Ishikawa (cell line): Measurements from ENCODE around the gene AGBL2.

Experiments used
- CEBPB ChIP-seq: IDR thresholded peaks from 2 replicates; pipeline ENCODE4 v1.6.1; 2012
- CREB1 ChIP-seq: IDR thresholded peaks from 2 replicates; pipeline ENCODE4 v1.6.1; 2012; ENCODE audit warnings: low read depth
- EGR1 ChIP-seq: IDR thresholded peaks from 2 replicates; pipeline ENCODE4 v1.6.1; 2012
- EP300 ChIP-seq: IDR thresholded peaks from 2 replicates; pipeline ENCODE4 v1.6.1; 2012; ENCODE audit warnings: borderline replicate concordance
- RAD21 ChIP-seq: IDR thresholded peaks from 2 replicates; pipeline ENCODE4 v1.6.1; 2012; ENCODE audit warnings: low read depth
- REST ChIP-seq: IDR thresholded peaks from 2 replicates; pipeline ENCODE4 v1.6.1; 2012; ENCODE audit warnings: low read depth, mild to moderate bottlenecking
- TAF1 ChIP-seq: IDR thresholded peaks from 2 replicates; pipeline ENCODE4 v1.6.1; 2012; ENCODE audit warnings: low read depth, mild to moderate bottlenecking
- TCF12 ChIP-seq: IDR thresholded peaks from 2 replicates; pipeline ENCODE4 v1.6.1; 2012; ENCODE audit warnings: low read depth
- TEAD4 ChIP-seq: IDR thresholded peaks from 2 replicates; pipeline ENCODE4 v1.6.1; 2012
- YY1 ChIP-seq: IDR thresholded peaks from 2 replicates; pipeline ENCODE4 v1.6.1; 2012; ENCODE audit warnings: low read depth
- TF ChIP-seq, protein P1 (sequence below): IDR thresholded peaks from 2 replicates; pipeline ENCODE4 v1.6.1; 2012
- TF ChIP-seq, protein P2 (sequence below): IDR thresholded peaks from 2 replicates; pipeline ENCODE4 v1.6.1; 2012

DNA sequence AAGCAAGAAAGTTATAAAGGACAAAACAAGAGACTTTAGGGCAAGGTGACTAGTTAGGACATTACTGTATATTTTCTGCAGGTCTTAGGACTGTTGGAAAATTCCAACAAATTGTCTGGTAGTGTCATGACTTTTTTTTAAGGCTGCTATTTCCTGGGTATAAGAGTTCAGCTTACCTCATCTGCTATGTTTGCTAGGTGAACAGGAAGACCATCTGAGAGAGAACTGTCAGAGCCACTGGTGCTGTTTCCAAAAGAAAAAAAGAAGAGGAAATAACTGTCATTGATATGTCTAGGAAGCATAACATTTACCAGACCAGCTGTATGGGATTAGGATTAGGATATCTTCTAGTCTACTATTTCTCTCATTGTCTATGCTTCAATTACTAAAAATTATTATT, 46.5 kb downstream of the AGBL2 start:
- TF ChIP-seq, protein P1, sequence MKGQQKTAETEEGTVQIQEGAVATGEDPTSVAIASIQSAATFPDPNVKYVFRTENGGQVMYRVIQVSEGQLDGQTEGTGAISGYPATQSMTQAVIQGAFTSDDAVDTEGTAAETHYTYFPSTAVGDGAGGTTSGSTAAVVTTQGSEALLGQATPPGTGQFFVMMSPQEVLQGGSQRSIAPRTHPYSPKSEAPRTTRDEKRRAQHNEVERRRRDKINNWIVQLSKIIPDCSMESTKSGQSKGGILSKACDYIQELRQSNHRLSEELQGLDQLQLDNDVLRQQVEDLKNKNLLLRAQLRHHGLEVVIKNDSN: no peak
- TF ChIP-seq RAD21 (no peak), TAF1 (no peak), REST (no peak), EP300 (no peak), CREB1 (no peak), TEAD4 (no peak), CEBPB (no peak), TCF12 (no peak), YY1 (no peak), EGR1 (no peak)
- TF ChIP-seq, protein P2, sequence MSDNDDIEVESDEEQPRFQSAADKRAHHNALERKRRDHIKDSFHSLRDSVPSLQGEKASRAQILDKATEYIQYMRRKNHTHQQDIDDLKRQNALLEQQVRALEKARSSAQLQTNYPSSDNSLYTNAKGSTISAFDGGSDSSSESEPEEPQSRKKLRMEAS: no peak
